BE2C (cell line): ENCODE results near the gene CBFA2T3.

Experiments used
- DNase-seq: peaks from one replicate; pipeline ENCODE4 v3.0.0-alpha.2; 2020
- H3K27me3 ChIP-seq: fragments of 250-450 bp; sonication (Bioruptor Pico); 2 replicates; pipeline ENCODE4 v1.5.1; 2020; ENCODE audit warnings: mild to moderate bottlenecking
- H3K36me3 ChIP-seq: fragments of 250-450 bp; sonication (Bioruptor Pico); 2 replicates; pipeline ENCODE4 v1.5.1; 2020; ENCODE audit warnings: mild to moderate bottlenecking
- H3K4me1 ChIP-seq: fragments of 250-450 bp; sonication (Bioruptor Pico); 2 replicates; pipeline ENCODE4 v1.5.1; 2020
- H3K4me3 ChIP-seq: 2 replicates; pipeline ENCODE4 v1.5.1; 2011; ENCODE audit warnings: low read depth, low read length
- H3K9me3 ChIP-seq: fragments of 250-450 bp; sonication (Bioruptor Pico); 2 replicates; pipeline ENCODE4 v1.5.1; 2020
- CTCF ChIP-seq: IDR thresholded peaks from 2 replicates; pipeline ENCODE4 v1.5.1; 2012; ENCODE audit warnings: mild to moderate bottlenecking, low read depth, low read length

The CBFA2T3 gene

DNA sequence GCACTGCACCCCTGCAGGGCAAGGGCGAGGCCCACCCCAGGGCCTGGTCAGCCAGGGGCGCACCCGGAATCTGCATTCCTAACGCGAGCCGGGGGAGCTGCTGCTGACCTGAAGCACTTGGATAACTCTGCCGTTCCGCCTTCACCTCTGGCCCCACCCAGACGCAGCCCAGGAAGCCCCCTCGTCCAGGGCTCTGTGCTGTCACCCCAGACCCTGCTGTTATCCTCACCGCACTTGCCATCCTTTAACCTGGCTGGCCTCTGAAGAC, 97.3 kb downstream of the CBFA2T3 start:
- Histone ChIP-seq H3K4me3 (no peak overlapping the region), H3K36me3 (no peaks in the 10 kb centered on the region), H3K4me1 (no peaks in the 10 kb centered on the region), H3K27me3 (peaks cover 78% of the 10 kb centered on the region), H3K9me3 (no peaks in the 10 kb centered on the region)
- no peak for TF ChIP-seq CTCF
- DNase-seq: no peak

DNA sequence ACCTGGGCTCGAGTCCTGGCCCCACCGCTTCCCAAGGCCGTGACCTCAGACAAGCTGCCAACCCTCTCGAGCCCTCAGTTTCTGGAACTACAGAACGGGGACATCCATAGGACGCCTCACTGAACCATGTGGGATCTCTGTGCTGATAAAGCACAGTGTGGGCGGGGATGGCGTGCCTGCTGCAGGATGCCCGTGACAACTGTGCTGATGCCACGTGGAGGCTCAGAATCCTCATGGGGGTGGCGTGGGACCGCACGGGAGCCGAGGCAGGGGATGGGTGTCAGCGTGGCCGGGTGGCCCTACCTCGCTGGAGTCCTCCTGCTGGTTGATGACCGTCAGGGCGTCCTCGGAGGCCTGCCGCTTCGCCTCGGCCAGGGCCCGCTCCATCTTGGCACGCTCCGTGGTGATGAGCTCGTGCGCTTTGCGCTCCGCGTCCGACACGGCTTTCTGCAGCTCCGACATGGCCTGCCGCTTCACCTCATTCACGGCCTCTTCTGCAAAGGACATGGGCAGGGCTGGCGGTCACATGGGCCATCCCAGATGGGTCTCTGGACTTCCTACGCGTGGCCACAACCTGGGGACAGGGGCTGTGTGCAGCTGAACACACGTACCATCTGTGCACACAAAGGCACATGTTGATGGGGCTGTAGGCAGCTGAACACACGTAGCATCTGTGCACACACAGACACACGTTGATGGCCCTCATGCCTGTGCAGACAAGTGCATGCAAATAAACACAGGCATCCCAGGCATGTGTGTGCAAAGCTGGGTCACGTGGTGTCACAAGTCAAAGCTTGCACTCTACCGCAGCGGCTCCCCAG, 97.8 kb downstream of the CBFA2T3 start:
- Histone ChIP-seq H3K9me3 (no peaks in the 10 kb centered on the region), H3K4me3 (no peak overlapping the region), H3K27me3 (peaks cover 83% of the 10 kb centered on the region), H3K4me1 (no peaks in the 10 kb centered on the region), H3K36me3 (no peaks in the 10 kb centered on the region)
- TF ChIP-seq CTCF: no peak
- no peak for DNase-seq

GRCh38 chr16:88878356-88878755, 98.7 kb downstream of the CBFA2T3 start:
- no peak for DNase-seq
- no peaks in the 10 kb centered on the region for H3K9me3 ChIP-seq
- peaks cover 92% of the 10 kb centered on the region for H3K27me3 ChIP-seq
- TF ChIP-seq CTCF: no peak
- no peaks in the 10 kb centered on the region for H3K4me1 ChIP-seq
- no peak overlapping the region for H3K4me3 ChIP-seq
- H3K36me3 ChIP-seq: no peaks in the 10 kb centered on the region

- peaks cover 98% of the 10 kb centered on the region for H3K27me3 ChIP-seq
- H3K4me1 ChIP-seq: no peaks in the 10 kb centered on the region
- H3K36me3 ChIP-seq: no peaks in the 10 kb centered on the region
- no peak for TF ChIP-seq CTCF
- no peak overlapping the region for H3K4me3 ChIP-seq
- no peaks in the 10 kb centered on the region for H3K9me3 ChIP-seq
- no peak for DNase-seq
These were observed 99.3 kb downstream of the CBFA2T3 start for GRCh38 chr16:88877564-88878289.

DNA sequence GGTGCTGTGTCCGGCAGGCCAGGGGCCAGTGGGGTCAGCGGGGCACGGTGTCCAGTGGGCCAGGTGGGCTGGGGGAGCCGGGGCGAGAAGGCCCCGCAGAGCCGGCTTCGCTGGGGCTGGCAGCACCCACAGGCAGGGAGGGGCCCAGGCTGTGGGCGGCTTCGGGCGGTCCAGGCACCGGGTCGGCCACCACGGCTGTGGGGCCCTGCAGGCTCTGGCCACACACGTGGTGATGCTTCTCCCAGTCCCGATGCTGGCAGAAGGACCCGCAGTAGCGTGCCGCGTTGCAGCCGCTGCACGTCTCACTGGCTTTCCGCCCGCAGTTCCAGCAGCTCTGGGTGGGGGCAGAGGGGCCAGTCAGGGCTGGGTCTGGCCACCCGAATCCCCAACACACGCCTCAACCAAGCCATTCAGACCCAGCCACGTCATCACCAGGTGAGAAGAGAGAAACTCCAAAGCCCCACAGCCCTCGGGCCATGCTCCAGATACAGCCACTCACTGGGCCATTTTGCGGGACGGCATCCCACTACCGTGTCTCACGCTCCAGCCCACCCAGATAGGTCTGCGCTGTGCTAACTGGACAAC, 100.0 kb downstream of the CBFA2T3 start:
- no peak overlapping the region for H3K4me3 ChIP-seq
- no peaks in the 10 kb centered on the region for H3K36me3 ChIP-seq
- H3K27me3 ChIP-seq: peaks cover 97% of the 10 kb centered on the region
- no peak for TF ChIP-seq CTCF
- DNase-seq: no peak
- no peaks in the 10 kb centered on the region for H3K4me1 ChIP-seq
- no peaks in the 10 kb centered on the region for H3K9me3 ChIP-seq

DNA sequence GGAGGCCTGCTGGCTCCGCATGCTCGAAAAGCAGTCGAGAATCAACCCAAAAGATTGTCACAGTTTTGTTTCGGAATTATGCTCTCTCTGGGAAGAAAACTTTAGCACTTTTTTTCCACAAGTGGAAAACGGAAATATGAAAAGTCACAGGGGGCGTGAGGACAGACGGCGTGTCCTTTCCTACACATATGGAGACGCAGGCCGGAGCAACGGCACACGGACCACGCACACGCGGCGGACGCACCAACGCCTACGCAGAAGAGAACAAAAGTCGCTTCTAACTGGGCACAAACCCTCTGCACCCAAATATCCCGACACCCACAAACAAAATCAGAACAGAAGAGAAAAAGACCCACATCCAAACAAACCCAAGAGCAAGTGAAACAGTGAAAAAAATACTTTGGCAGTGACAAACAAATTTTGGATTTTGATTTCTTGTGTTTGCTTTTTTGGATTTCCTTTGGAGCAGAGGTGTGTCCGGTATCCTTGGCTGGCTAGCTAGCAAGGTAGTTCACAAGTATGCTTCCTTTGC, 101.2 kb downstream of the CBFA2T3 start:
- Histone ChIP-seq H3K4me3 (no peak overlapping the region), H3K27me3 (peaks cover 97% of the 10 kb centered on the region), H3K9me3 (no peaks in the 10 kb centered on the region), H3K4me1 (no peaks in the 10 kb centered on the region), H3K36me3 (no peaks in the 10 kb centered on the region)
- TF ChIP-seq CTCF: no peak
- DNase-seq: no peak
